Measurements from ENCODE around the gene COLEC11. TPM values are rescaled to one million over a fixed set of nuclear protein-coding genes. Genes with fewer than 3 reads are reported as not detected.

The COLEC11 gene
- total and polyA plus RNA-seq, 9 of the 15 experiments (the other 6 are each of a cell fraction or from before 2014, with no cell fraction given), result 0.32 to 4.3 (median 1.8) TPM

DNA sequence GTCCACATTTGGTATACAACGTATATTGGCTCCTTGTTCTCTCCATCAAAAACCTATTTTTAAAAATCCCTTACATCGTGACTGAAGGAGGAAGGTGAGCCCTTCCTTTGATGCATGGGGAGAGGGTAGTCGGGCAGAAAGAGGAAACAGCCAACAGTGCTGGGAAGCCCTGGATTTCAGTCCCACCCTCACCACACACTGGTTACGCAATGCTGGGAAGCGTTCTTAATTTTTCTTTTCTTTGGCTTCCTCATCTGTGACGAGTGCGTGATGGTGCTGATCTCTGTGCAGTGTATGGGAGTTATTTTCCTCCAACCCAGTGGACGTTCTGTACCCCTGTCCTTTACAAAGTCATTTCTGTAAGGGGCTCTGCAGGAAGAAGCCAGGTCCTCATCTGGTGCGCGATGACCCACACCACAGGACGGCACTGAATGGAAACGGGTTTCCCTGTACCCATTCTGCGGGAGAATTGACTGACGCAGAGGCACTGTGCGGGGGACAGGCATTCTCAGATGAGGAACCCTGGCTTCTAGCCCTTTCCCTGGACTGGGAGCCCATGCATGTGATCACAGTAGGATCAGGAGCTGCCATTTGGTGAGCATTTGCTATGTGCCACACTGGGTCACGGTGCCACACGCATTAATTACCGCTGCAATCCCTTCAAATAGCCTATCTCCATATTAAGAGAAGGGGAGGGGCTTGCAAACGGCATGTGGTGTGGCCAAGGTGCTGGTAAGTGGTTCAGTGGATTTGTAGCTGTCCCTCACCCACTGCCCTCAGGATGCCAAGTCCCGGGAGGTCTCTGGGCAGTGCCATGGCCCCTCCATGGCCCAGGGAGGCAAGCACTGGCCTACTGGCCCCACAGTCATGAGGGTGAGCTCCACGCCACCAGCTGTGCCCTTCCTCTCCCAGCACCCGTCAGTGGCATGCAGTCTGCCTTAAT, 4.3 kb downstream of the COLEC11 start (continued):
- TF ChIP-seq, protein P1, sequence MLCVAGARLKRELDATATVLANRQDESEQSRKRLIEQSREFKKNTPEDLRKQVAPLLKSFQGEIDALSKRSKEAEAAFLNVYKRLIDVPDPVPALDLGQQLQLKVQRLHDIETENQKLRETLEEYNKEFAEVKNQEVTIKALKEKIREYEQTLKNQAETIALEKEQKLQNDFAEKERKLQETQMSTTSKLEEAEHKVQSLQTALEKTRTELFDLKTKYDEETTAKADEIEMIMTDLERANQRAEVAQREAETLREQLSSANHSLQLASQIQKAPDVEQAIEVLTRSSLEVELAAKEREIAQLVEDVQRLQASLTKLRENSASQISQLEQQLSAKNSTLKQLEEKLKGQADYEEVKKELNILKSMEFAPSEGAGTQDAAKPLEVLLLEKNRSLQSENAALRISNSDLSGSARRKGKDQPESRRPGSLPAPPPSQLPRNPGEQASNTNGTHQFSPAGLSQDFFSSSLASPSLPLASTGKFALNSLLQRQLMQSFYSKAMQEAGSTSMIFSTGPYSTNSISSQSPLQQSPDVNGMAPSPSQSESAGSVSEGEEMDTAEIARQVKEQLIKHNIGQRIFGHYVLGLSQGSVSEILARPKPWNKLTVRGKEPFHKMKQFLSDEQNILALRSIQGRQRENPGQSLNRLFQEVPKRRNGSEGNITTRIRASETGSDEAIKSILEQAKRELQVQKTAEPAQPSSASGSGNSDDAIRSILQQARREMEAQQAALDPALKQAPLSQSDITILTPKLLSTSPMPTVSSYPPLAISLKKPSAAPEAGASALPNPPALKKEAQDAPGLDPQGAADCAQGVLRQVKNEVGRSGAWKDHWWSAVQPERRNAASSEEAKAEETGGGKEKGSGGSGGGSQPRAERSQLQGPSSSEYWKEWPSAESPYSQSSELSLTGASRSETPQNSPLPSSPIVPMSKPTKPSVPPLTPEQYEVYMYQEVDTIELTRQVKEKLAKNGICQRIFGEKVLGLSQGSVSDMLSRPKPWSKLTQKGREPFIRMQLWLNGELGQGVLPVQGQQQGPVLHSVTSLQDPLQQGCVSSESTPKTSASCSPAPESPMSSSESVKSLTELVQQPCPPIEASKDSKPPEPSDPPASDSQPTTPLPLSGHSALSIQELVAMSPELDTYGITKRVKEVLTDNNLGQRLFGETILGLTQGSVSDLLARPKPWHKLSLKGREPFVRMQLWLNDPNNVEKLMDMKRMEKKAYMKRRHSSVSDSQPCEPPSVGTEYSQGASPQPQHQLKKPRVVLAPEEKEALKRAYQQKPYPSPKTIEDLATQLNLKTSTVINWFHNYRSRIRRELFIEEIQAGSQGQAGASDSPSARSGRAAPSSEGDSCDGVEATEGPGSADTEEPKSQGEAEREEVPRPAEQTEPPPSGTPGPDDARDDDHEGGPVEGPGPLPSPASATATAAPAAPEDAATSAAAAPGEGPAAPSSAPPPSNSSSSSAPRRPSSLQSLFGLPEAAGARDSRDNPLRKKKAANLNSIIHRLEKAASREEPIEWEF (CRISPR knock-in tag; IDR thresholded peaks at IDR 0.05), result no peak
- TF ChIP-seq, protein P2, sequence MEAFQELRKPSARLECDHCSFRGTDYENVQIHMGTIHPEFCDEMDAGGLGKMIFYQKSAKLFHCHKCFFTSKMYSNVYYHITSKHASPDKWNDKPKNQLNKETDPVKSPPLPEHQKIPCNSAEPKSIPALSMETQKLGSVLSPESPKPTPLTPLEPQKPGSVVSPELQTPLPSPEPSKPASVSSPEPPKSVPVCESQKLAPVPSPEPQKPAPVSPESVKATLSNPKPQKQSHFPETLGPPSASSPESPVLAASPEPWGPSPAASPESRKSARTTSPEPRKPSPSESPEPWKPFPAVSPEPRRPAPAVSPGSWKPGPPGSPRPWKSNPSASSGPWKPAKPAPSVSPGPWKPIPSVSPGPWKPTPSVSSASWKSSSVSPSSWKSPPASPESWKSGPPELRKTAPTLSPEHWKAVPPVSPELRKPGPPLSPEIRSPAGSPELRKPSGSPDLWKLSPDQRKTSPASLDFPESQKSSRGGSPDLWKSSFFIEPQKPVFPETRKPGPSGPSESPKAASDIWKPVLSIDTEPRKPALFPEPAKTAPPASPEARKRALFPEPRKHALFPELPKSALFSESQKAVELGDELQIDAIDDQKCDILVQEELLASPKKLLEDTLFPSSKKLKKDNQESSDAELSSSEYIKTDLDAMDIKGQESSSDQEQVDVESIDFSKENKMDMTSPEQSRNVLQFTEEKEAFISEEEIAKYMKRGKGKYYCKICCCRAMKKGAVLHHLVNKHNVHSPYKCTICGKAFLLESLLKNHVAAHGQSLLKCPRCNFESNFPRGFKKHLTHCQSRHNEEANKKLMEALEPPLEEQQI (IDR thresholded peaks at IDR 0.05), result no peak
- TF ChIP-seq DIDO1 (tag; IDR thresholded peaks at IDR 0.05; ENCODE audit: low read depth), result no peak
- TF ChIP-seq, protein P3, sequence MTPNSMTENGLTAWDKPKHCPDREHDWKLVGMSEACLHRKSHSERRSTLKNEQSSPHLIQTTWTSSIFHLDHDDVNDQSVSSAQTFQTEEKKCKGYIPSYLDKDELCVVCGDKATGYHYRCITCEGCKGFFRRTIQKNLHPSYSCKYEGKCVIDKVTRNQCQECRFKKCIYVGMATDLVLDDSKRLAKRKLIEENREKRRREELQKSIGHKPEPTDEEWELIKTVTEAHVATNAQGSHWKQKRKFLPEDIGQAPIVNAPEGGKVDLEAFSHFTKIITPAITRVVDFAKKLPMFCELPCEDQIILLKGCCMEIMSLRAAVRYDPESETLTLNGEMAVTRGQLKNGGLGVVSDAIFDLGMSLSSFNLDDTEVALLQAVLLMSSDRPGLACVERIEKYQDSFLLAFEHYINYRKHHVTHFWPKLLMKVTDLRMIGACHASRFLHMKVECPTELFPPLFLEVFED (CRISPR knock-in tag; conservative IDR thresholded peaks at IDR 0.05), result no peak
- TF ChIP-seq CEBPG (CRISPR knock-in tag; IDR thresholded peaks at IDR 0.05), result peak; percentile 62
- peak; percentile 36 to 46; a peak in 1 of 4 replicates for TF ChIP-seq CEBPG (tag; conservative IDR thresholded peaks at IDR 0.05 in 1 of 2, IDR thresholded peaks at IDR 0.05 in 1 of 2)
- TF ChIP-seq GABPA (tag; conservative IDR thresholded peaks at IDR 0.05; ENCODE audit: low read depth), result no peak
- TF ChIP-seq NFIX (CRISPR knock-in tag; IDR thresholded peaks at IDR 0.05; ENCODE audit: low read depth), result no peak
- peak; percentile 91 for TF ChIP-seq CEBPB (tag; IDR thresholded peaks at IDR 0.05)
- no peak for TF ChIP-seq SOX6 (IDR thresholded peaks at IDR 0.05)
- TF ChIP-seq ZNF316 (IDR thresholded peaks at IDR 0.05), result no peak
- TF ChIP-seq ZNF239 (CRISPR knock-in tag; IDR thresholded peaks at IDR 0.05), result no peak
